ENCODE measurements around the gene TRPM1.

TRPM1 gene

DNA sequence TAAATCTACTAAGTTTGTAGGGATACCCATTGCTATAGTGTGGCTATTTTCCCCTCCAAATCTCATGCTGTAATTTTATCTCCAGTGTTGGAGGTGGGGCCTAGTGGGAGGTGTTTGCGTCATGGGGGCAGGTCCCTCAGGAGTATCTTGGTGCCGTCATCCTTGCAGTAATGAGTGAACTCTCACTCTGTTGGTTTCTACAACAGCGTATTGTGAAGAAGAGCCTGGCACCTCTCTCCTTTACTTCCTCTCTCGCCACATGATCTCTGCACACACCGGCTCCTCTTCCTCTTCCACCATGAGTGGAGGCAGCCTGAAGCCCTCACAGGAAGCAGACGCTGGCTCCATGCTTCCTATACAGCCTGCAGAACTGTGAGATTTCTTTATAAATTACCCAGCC lies 34.0 kb upstream of the TRPM1 start:
- DNase-seq (ENCODE audit: insufficient read length), result no peak
- FAIRE-seq, result no peak
- TF ChIP-seq TAF1 (IDR thresholded peaks at IDR 0.05; ENCODE audit: borderline replicate concordance, low read depth, low read length) (no peak), POLR2AphosphoS5 (IDR thresholded peaks at IDR 0.05; ENCODE audit: low read depth, low read length) (no peak), POLR2A (IDR thresholded peaks at IDR 0.05; ENCODE audit: low read depth, low read length) (no peak)

- TF ChIP-seq POLR2AphosphoS5 (IDR thresholded peaks at IDR 0.05; ENCODE audit: low read depth, low read length) (no peak), TAF1 (IDR thresholded peaks at IDR 0.05; ENCODE audit: borderline replicate concordance, low read depth, low read length) (no peak)
- FAIRE-seq (no peak), DNase-seq (ENCODE audit: insufficient read length) (no peak)
Observed at GRCh38 chr15:31133890-31134289, 32.4 kb upstream of the TRPM1 start.

DNA sequence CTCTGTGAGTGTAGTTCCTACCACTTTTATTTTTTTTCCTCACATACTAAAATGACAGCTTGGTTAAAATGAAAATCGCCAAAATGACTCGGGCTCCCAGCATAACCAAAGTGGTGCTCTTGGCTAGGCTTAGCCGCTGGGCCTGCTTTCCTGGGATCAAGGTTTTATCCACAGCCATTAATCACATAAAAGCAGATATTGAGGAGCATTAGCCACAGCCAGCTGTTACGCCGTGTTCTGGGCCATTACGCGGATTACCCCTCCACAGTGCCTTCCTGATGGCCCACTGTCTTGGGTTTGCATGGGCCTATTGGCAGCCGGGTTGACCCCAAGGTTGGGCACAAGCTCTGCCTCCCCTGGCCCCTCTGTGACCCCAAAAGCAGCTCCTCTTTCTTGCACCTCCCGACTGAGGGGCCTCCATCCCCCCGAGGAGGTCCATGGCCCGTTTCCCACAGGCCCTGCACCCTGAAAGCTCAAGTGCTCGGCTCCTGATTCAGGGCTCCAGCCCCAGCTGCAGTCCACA lies 30.4 kb upstream of the TRPM1 start:
- TF ChIP-seq POLR2AphosphoS5 (IDR thresholded peaks at IDR 0.05; ENCODE audit: low read depth, low read length) (no peak), TAF1 (IDR thresholded peaks at IDR 0.05; ENCODE audit: borderline replicate concordance, low read depth, low read length) (no peak), POLR2A (IDR thresholded peaks at IDR 0.05; ENCODE audit: low read depth, low read length) (no peak)
- DNase-seq (ENCODE audit: insufficient read length) (no peak), FAIRE-seq (no peak)

DNA sequence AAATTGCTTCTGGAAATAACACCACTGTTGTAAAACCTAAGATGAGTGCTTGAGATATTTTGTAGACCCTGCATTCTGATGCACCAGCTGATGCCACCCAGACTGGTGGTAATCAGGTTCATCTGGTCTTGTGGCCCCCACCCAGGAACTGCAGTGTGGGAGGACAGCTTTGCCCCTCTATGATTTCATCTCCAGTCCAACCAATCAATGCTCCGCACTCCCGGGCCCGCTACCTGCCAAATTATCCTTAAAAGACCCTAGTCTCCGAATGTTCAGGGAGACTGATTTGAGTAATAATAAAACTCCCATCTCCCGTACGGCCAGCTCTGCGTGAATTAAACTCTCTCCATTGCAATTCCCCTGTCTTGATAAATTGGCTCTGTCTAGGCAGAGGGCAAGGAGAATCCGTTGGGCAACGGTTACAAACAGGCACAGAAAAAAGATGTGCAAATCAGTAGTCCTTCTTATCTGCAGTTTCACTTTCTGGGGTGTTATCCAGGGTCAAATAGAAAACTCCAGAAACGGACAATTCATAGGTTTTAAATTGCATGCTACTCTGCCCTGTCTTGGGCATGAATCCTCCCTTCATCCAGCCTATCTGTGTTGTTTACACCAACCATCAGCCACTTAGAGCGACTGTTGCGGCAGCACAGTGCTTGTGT lies 29.2 kb upstream of the TRPM1 start:
- DNase-seq (ENCODE audit: insufficient read length), result no peak
- FAIRE-seq, result peak; percentile 9
- TF ChIP-seq POLR2A (IDR thresholded peaks at IDR 0.05; ENCODE audit: low read depth, low read length) (no peak), TAF1 (IDR thresholded peaks at IDR 0.05; ENCODE audit: borderline replicate concordance, low read depth, low read length) (no peak), POLR2AphosphoS5 (IDR thresholded peaks at IDR 0.05; ENCODE audit: low read depth, low read length) (no peak)

GRCh38 chr15:31129769-31130303 lies 28.3 kb upstream of the TRPM1 start:
- DNase-seq (ENCODE audit: insufficient read length), result no peak
- TF ChIP-seq POLR2A (IDR thresholded peaks at IDR 0.05; ENCODE audit: low read depth, low read length), result no peak
- no peak for TF ChIP-seq TAF1 (IDR thresholded peaks at IDR 0.05; ENCODE audit: borderline replicate concordance, low read depth, low read length)
- TF ChIP-seq POLR2AphosphoS5 (IDR thresholded peaks at IDR 0.05; ENCODE audit: low read depth, low read length), result no peak
- peak; percentile 81 for FAIRE-seq

DNA sequence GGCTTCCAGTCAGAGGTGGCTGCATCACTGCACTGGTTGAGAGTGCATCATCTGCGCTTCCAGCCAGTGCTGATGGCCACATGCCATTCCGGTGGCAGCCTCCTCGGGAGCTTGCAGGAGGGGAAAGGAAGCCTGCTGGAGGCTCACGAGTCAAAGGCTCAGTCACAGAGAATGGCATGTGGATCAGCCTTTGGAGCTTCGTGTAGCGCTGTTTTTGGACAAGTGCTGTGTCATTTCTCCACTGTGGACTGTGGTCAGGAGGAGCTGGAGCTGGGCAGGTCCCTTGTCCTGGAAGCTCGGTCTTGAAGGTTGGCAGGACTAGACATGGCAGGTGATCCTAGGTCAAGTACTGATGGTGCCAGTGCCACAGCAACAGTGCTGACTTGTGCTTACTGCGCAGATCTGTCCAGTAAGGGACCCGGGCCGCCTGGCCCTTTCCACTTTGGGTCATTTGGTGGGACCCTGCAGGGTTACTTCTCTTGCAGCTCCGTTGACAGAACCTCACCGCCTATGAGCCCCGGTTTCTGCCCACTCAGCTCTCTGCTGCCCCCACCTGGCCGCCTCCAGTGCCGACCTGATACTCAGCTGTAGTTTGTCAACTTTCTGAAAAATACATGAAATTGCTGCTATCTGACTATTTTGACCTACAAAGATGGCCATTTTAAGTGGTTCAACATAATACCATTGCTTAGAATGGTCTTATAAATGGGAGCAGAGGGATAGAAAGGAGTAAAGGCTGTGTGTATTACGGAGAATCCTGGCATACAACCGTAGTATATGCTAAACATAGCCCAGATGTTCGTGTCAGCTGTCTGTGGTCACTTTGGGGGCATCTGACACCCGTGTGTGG lies 27.6 kb upstream of the TRPM1 start:
- FAIRE-seq, result peak; percentile 93
- DNase-seq (ENCODE audit: insufficient read length), result peak; percentile 57
- TF ChIP-seq POLR2A (IDR thresholded peaks at IDR 0.05; ENCODE audit: low read depth, low read length) (no peak), TAF1 (IDR thresholded peaks at IDR 0.05; ENCODE audit: borderline replicate concordance, low read depth, low read length) (no peak), POLR2AphosphoS5 (IDR thresholded peaks at IDR 0.05; ENCODE audit: low read depth, low read length) (no peak)

GRCh38 chr15:31128477-31128876 lies 27.0 kb upstream of the TRPM1 start:
- no peak for DNase-seq (ENCODE audit: insufficient read length)
- no peak for TF ChIP-seq TAF1 (IDR thresholded peaks at IDR 0.05; ENCODE audit: borderline replicate concordance, low read depth, low read length)
- no peak for TF ChIP-seq POLR2A (IDR thresholded peaks at IDR 0.05; ENCODE audit: low read depth, low read length)
- no peak for TF ChIP-seq POLR2AphosphoS5 (IDR thresholded peaks at IDR 0.05; ENCODE audit: low read depth, low read length)
- no peak for FAIRE-seq

DNA sequence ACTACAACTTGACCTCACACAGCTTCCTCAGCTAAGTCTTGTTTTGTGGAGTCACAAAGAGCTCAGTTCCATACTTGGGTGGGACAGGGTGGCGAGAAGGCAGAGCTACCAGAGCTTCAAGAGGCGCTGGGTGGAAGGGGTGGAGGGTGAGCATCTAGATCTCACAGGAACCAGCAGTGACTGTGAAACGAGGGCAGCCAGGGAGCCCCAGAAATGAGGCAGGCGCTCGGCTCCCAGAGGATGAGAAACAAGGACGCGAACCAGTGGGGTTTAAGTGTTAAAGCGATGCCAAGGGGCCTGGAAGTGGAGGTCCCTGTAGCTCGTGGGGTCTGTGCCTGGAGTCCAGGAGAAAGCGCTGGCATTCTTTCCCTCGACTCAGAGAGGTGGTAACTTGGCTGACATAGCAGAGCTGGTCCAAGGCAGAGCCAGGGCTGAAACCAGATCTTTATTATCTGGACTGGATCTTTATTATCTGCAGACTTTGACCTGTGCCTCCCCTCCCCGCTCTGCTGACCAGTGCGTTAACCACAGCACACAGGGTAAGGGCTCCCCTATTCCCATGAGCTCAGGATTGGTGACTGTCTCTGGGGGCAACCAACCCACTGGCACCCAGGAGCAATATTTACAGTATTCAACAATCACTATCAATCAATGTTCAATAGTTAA lies 26.2 kb upstream of the TRPM1 start:
- DNase-seq (ENCODE audit: insufficient read length) (no peak), FAIRE-seq (no peak)
- TF ChIP-seq POLR2A (IDR thresholded peaks at IDR 0.05; ENCODE audit: low read depth, low read length), result no peak
- no peak for TF ChIP-seq POLR2AphosphoS5 (IDR thresholded peaks at IDR 0.05; ENCODE audit: low read depth, low read length)
- TF ChIP-seq TAF1 (IDR thresholded peaks at IDR 0.05; ENCODE audit: borderline replicate concordance, low read depth, low read length), result no peak

DNA sequence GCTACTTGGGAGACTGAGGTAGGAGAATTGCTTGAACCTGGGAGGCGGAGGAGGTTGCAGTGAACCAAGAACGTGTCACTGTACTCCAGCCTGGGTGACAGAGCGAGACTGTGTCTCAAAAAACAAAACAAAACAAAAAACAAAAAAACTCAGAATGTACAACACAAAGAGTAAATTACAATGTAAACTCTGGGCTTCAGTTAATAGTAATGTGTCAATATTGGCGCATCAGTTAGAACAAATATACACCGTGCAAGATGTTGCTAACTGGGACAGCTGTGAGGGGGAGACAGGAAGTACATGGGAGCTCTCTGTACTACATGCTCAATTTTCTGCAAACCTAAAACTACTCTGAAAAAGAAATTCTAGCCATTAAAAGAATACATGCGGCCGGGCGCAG lies 23.5 kb upstream of the TRPM1 start:
- FAIRE-seq (no peak), DNase-seq (ENCODE audit: insufficient read length) (no peak)

GRCh38 chr15:31116423-31117030 lies 15.0 kb upstream of the TRPM1 start:
- TF ChIP-seq POLR2A (IDR thresholded peaks at IDR 0.05; ENCODE audit: low read depth, low read length) (no peak), TAF1 (IDR thresholded peaks at IDR 0.05; ENCODE audit: borderline replicate concordance, low read depth, low read length) (no peak), POLR2AphosphoS5 (IDR thresholded peaks at IDR 0.05; ENCODE audit: low read depth, low read length) (no peak)
- DNase-seq (ENCODE audit: insufficient read length), result no peak
- no peak for FAIRE-seq

More for the DNA sequence above, 23.5 kb upstream of the TRPM1 start:
- TF ChIP-seq POLR2A (IDR thresholded peaks at IDR 0.05; ENCODE audit: low read depth, low read length) (no peak), TAF1 (IDR thresholded peaks at IDR 0.05; ENCODE audit: borderline replicate concordance, low read depth, low read length) (no peak), POLR2AphosphoS5 (IDR thresholded peaks at IDR 0.05; ENCODE audit: low read depth, low read length) (no peak)
